HG02938 (cell line): ENCODE data around the gene GDPD4.

Experiments
- ATAC-seq: cut with Tn5 transposase; IDR thresholded peaks from one replicate; pipeline ENCODE4 v1.9.1; 2021; ENCODE audit warnings: mild to moderate bottlenecking, moderate library complexity; ENCODE audit not compliant: unreplicated experiment

GDPD4 gene, protein sequence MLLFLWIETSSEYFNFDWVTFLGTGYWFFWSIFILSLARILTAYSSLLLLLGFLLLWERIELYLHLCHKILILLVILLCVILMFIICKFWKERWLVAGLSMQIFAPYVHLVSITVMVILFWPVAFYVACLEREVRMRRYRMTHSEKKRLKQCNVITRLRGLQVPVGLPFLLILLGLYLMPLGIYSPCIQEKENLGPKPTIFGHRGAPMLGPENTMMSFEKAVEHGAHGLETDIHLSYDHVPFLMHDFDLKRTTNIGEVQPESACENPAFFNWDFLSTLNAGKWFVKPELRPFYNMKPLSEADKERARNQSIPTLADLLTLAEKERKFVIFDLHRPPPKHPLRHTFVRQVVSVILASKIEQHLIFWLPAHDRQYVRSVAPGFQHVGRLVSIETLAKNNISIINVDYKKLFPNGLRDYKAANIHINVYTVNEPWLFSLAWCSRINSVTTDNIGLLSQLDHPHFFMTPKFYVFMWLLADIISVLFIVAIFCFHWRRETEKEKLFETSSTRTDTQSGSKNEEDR

GRCh38 chr11:77301510-77301909 is at the start of gene GDPD4:
Gene GDPD4 (minus strand): TSS chr11:77301686. CDS start chr11:77285137, 16,549 bp downstream.
- no peak for ATAC-seq

- ATAC-seq, result no peak
Observed at GRCh38 chr11:77347948-77348347, 46.5 kb upstream of the GDPD4 start.

DNA sequence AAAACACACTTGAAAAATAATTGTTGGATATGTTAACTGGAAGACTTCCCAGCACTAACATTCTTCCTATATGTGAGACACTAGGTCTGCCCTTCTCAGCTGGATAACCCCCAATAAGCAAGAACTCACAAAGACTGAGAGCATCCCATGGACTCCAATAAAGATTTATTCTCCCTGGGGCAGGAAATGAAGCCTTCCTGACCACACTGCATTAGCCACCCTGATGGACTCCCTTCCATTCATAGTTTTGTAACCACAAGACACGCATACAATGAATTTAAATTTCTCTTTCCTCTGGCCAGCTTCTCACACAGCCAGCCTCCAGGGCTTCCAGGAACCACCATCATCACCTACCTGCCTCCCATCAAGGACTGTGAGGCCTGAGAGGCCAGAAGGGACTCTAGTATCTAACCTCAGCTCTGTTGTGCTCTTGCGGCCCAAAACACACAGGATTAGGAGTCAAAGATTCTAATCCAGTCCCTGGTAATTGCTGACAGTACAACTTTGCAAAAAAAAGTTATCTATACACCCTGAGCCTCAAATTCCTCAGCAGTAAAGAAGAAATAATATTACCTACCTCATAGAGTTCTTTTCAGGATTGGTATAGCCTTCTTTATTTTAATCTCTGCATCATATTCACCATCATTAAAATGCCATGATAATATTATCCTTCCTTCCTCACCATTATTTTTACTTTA is 45.6 kb upstream of the GDPD4 start:
- ATAC-seq, result no peak

DNA sequence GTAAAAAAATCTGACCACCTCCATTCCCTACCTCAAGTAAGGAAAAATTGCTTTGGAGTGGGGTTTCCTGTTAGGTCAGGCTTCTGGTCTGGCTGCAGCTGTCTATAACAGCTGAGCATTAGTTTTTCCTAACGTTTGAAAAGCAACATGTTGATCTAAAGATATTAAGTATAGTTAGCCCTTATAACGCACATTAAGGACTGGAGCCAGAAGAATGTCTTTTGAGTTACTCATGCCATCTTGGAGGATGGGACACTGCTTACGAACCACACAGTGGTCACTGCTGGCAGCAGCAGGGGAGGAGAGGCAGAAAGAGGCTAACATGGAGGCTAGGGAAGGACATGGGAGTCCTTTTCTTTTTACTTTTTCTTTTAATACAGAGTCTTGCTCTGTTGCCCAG is 44.1 kb upstream of the GDPD4 start:
- no peak for ATAC-seq

GRCh38 chr11:77340501-77340900 is 39.0 kb upstream of the GDPD4 start:
- ATAC-seq, result no peak

DNA sequence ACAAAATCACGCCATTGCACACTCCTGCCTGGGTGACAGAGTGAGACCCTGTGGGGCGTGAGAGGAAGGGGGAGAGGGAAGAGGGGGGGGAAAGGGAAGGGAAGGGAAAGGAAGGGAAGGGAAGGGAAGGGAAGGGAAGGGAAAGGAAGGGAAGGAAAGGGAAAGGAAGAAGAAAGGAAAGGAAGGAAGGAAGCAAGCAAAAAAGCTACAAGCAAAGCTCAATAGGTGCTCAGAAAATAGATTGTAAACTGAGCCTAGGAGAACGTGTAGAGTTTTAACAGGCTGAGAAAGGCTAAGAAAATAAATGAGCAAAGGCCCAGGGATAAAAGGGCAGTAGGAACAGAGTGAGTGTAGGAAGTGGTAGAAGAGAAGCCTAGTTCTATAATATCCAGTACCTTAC is 30.8 kb upstream of the GDPD4 start:
- no peak for ATAC-seq

DNA sequence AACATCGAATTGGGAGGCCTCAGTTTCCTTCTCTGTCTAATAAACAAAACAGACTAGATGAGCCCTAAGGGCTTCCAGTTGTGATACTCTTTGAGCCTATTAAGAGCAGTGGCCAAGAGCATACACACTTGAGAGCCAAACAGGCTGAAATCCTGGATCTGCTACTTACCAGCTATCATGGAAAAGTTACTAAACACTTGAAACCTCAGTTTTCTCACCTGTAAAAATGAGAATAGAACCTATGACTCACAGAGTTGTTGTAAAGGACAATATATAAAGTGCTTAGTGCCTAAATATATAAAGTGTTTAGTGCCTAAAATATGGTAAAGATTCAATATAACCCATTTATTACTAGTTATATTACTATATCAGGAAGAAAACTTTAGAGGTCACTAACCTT is 23.7 kb upstream of the GDPD4 start:
- ATAC-seq, result no peak

DNA sequence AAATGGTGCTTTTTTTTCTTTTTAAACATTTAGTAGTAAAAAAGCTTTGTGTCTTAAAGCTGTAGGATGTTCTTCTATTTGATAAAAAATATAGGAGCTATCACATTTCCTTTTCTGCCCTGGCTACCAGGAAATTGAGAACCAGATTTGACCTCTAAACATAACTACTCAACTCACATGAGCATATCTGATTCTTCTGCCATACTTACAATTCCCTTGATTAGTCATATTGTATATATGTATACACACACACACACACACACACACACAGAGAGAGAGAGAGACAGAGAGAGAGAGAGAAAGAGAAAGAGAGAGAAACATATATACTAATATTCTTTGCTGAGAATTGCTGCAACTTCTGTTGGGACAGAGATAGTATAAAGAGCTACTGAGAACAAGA is 23.0 kb upstream of the GDPD4 start:
- no peak for ATAC-seq

GRCh38 chr11:77322926-77323590 is 21.6 kb upstream of the GDPD4 start:
- ATAC-seq, result no peak

GRCh38 chr11:77322506-77322905 is 21.0 kb upstream of the GDPD4 start:
- ATAC-seq, result no peak

DNA sequence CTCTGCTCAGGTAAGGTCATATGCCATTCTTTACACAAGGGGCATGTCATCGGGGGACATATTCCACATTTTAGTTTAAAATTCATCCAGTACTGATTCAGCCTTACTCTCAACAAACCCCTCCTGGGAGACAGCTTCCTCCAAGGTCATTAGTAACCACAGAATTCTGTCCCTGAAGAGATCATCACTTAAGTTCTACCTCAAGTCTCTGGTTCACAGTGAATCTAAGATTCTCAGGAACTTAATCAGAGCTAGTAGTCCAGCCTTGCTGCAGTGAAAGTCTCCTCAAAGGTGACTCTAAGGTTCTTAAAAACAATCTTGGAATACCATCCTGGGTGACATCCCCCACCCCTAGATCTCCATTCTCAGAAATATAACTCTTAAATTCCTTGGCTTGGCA is 18.9 kb upstream of the GDPD4 start:
- ATAC-seq, result no peak

DNA sequence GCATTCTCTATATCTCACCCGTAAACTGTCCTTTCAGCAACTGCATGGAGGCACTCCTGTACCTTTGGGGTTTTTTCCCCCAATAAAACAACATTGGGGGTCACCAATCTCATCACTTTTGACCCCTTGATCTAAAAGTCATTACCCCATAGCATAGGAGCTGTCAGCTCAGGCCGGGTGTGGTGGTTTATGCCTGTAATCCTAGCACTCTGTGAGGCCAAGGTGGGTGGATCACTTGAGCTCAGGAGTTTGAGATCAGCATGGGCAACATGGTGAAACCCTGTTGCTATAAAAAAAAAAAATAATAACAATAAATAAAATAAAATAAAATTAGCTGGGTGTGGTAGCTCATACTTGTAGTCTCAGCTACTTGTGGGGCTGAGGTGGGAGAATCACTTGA is 17.1 kb upstream of the GDPD4 start:
- ATAC-seq, result no peak

GRCh38 chr11:77316733-77317342 is 15.4 kb upstream of the GDPD4 start:
- ATAC-seq, result no peak

DNA sequence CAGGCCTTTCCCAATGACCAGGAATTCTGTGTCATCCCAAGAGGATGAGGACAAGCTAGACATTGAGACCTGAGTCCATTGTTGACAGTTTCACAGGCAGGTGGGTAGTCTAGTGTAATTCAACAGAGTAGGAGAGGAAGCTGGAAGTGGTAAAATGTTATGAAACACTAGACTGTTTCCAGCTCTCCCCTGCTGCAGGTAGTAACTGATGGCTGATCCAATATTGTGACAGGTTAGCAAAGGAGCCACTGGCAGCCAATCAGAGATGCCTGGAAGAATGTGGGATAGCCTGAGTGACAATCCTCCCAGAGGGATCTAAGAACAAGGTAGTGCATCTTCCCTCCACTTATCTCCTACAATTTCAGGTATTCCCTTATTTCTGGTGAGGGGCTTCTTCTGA is 10.6 kb upstream of the GDPD4 start:
- no peak for ATAC-seq

- ATAC-seq, result no peak
Observed at GRCh38 chr11:77311701-77312100, 10.2 kb upstream of the GDPD4 start.

DNA sequence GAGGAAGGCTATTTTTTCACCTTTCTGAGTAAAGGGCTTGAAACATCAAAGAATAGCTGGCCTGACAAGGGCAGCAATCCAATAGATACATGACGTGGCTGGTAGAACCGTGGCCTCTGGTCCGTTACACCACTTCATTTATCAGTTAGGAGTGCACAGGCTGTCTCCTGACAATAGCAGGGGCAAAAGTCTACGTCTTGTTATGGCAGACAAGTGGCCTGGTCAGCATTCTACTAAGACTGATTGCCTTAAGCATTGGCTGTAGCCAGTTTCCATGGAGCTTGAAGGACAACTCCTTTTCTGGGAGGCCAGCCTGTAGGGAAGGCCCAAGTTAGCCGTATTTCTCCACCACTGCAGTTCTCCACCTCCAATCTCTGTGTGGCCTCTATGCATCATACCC is 9.2 kb upstream of the GDPD4 start:
- ATAC-seq, result no peak

GRCh38 chr11:77309401-77310085 is 8.1 kb upstream of the GDPD4 start:
- no peak for ATAC-seq

- ATAC-seq, result no peak
Observed at GRCh38 chr11:77308838-77309237, 7.4 kb upstream of the GDPD4 start.

- ATAC-seq, result no peak
Observed at GRCh38 chr11:77303328-77303727, 1.8 kb upstream of the GDPD4 start.

- no peak for ATAC-seq
Observed at GRCh38 chr11:77302752-77303151, 1.3 kb upstream of the GDPD4 start.

GRCh38 chr11:77300695-77301094 is 791 bp downstream of the GDPD4 start:
- ATAC-seq, result no peak
